Neuron (in vitro differentiated cells): Measurements from ENCODE around the gene KLHL25.
"Not testable (repeated sequence)": the region's sequence is repeated elsewhere in the genome, so short reads cannot be mapped to it uniquely, and the experiment has no call there.

Experiments
- H2AFZ ChIP-seq: one replicate; pipeline ENCODE4 v1.6.1; 2013; ENCODE audit warnings: low read depth, mild to moderate bottlenecking, inconsistent platforms, low read length, moderate library complexity
- H3K27me3 ChIP-seq: one replicate; pipeline ENCODE4 v1.6.1; 2013; ENCODE audit warnings: low read length; ENCODE audit not compliant: insufficient read depth
- H3K36me3 ChIP-seq: one replicate; pipeline ENCODE4 v1.6.1; 2013; ENCODE audit warnings: low read length; ENCODE audit not compliant: insufficient read depth
- H3K4me1 ChIP-seq: one replicate; pipeline ENCODE4 v1.6.1; 2013; ENCODE audit warnings: low read length; ENCODE audit not compliant: insufficient read depth
- H3K4me3 ChIP-seq: 2 replicates; pipeline ENCODE4 v1.5.1; 2013; ENCODE audit warnings: mild to moderate bottlenecking, low read length, moderate library complexity
- H3K9me3 ChIP-seq: one replicate; pipeline ENCODE4 v1.6.1; 2013; ENCODE audit warnings: low read length

Gene KLHL25

DNA sequence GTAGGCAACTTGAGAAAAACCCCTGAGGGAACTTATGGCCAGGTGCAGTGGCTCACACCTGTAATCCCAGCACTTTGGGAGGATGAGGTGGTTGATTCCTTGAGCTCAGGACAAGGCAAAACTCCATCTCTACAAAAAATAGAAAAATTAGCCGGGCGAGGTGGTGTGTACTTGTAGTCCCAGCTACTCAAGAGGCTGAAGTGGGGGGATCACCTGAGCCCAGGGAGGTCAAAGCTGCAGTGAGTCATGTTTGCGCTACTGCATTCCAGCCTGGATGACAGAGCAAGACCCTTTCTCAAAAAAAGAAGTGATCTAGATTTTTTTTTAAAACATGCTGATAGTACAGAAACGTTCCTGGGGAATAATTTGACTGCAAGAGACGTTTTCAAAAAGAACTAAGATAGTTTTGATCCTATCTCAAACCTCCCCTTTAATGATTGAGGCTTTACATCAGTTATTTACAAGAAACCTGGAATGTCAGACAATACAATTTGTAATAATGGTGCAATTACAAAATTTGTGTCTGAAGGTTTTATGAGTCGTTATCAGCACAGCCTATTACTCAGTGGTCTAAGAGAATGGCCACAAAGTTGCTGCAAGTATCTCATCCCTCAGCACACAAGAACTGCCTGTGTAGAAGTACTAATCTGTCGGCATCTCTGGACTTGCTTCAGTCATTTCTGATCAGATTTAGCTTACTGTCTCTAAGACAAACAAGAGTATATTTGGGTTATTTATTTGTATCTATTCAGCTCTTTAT, 32.2 kb upstream of the KLHL25 start:
- H3K9me3 ChIP-seq = no peaks in the 10 kb centered on the region
- H2AFZ ChIP-seq = no peak overlapping the region
- no peak overlapping the region for H3K4me3 ChIP-seq
- H3K4me1 ChIP-seq = peaks cover 12% of the 10 kb centered on the region
- H3K27me3 ChIP-seq = no peaks in the 10 kb centered on the region
- no peaks in the 10 kb centered on the region for H3K36me3 ChIP-seq

DNA sequence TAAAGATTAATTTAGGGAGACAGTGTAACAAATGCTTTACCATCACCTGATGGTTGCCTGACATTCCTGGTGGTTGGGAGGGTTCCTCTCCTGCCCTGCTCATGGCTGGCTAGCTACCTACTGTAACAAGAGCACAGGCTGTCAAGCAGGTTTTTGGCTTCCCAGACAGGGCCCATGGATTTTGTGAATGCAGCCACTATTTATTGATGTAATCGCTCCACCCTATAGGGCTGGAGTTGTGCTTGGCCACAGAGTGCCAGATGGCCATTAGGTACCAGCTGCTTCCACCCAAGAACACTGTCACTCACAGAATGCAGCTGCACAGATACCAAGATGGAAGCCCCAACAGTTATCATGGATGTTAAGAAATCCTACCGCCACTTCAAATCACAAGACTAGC, 31.0 kb upstream of the KLHL25 start:
- Histone ChIP-seq H2AFZ (no peak overlapping the region), H3K27me3 (no peaks in the 10 kb centered on the region), H3K36me3 (no peaks in the 10 kb centered on the region), H3K4me3 (no peak overlapping the region), H3K4me1 (peaks cover 9% of the 10 kb centered on the region), H3K9me3 (no peaks in the 10 kb centered on the region)

DNA sequence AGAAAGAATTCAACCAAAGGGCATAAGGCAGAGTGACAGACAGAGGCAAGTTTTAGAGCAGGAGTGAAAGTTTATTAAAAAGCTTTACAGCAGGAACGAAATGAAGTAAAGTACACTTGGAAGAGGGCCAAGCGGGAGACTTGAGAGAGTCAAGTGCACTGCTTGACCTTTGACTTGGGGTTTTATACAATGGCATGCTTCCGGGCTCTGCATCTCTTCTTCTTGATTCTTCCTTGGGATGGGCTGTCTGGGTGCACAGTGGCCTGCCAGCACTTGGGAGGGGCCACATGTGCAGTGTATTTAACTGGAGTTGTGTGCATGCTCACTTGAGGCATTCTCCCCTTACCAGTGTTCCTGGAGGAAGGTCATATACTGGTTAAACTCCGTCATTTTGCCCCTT, 30.4 kb upstream of the KLHL25 start:
- H3K9me3 ChIP-seq = no peaks in the 10 kb centered on the region
- H3K4me3 ChIP-seq = no peak overlapping the region
- peaks cover 9% of the 10 kb centered on the region for H3K4me1 ChIP-seq
- H2AFZ ChIP-seq = no peak overlapping the region
- no peaks in the 10 kb centered on the region for H3K27me3 ChIP-seq
- no peaks in the 10 kb centered on the region for H3K36me3 ChIP-seq

DNA sequence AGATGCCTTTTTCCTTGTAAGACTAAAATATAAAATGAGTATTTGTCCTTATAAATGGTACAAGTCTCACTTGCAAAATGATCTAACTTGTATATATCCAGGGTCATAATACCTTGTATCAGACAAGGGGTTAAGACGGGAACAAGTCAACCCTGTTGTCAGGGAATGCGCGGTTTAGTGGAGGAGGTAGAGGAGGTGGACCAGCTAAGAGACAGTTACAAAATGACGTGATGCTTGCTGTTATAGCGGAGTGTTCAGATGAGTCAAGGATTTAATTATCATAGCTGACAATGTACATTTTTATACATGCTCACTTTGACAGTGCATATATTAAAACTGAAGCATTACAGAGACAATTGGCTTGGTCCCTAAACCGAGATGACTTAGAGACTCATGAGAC, 26.8 kb upstream of the KLHL25 start:
- Histone ChIP-seq H3K4me1 (peaks cover 2% of the 10 kb centered on the region), H3K4me3 (no peak overlapping the region), H3K27me3 (no peaks in the 10 kb centered on the region), H2AFZ (no peak overlapping the region), H3K9me3 (no peaks in the 10 kb centered on the region), H3K36me3 (no peaks in the 10 kb centered on the region)

DNA sequence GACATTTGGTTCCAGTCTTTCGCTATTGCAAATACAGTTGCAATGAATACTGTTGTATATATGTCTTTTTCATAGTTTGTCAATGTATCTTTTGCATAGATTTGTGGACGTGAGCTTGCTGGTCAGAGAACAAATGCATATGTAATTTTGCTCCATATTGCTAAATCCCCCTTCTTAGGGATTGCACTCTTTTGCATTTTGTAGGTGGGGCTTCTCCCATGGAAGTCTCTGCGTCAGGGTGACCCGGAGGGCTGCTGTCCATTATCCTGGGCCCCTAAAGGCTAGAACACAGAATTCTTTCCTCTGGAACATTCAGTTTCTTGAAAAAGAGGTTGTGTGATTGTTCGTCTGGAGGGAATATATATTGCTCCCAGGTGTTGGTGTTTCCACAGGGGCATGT, 25.2 kb upstream of the KLHL25 start:
- Histone ChIP-seq H2AFZ (no peak overlapping the region), H3K36me3 (no peaks in the 10 kb centered on the region), H3K27me3 (no peaks in the 10 kb centered on the region), H3K4me1 (peaks cover 2% of the 10 kb centered on the region), H3K9me3 (no peaks in the 10 kb centered on the region), H3K4me3 (no peak overlapping the region)

DNA sequence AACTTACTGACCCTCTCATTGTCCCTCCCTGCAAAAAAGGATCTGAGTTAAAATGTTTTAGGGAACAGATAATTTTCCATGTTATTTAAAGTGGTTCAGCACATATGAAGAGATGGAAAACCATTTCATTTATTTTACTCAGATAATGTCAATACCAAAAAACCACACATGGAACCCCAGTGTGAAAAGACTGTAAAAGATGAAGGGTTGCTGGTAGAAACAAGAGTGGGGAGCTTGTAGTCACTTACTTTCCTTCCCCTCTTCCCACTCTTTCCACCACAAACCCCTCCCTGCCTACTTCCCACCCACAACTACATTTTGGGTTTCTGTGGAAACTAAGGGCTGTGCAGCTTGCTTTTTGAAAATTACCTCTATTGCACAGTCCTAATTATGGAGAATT, 18.5 kb upstream of the KLHL25 start:
- Histone ChIP-seq H3K27me3 (no peaks in the 10 kb centered on the region), H3K4me3 (no peak overlapping the region), H2AFZ (no peak overlapping the region), H3K9me3 (no peaks in the 10 kb centered on the region), H3K4me1 (no peaks in the 10 kb centered on the region), H3K36me3 (no peaks in the 10 kb centered on the region)

DNA sequence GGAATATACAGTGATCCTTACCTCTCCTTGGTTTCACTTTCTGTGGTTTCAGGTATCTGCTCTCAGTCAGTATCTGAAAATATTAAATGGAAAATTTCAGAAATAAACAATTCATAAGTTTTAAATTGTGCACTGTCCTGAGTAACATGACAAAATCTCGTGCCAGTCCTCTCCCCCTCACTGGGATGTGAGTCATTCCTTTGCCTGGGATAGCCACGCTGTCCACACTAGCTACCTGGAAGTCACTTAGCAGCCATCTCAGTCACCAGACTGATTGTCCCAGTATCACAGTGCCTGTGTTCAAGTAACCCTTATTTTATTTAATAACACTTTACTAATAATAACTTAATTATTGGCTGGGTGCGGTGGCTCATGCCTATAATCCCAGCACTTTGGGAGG, 15.3 kb upstream of the KLHL25 start:
- H3K9me3 ChIP-seq = peaks cover 2% of the 10 kb centered on the region
- no peaks in the 10 kb centered on the region for H3K4me1 ChIP-seq
- no peak overlapping the region for H2AFZ ChIP-seq
- no peaks in the 10 kb centered on the region for H3K36me3 ChIP-seq
- no peaks in the 10 kb centered on the region for H3K27me3 ChIP-seq
- no peak overlapping the region for H3K4me3 ChIP-seq

DNA sequence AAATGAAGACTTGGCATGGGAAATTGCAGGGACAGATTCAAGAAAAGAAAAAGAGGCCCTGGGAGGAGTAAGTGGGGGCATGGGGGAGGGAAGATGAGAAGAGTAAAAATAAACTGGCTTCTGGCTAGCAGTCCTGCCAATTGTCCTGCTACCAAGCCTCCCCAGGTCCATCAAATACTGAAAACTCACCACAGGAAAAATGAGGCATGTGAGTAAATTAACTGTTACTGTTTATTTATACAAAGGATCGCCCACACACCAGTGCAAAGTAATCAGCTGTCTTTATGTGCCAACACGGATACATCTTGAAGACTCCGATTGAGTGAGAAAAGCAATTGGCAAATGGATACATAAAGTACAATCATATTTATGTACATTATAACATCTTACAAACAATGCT, 10.7 kb upstream of the KLHL25 start:
- Histone ChIP-seq H3K9me3 (peaks cover 2% of the 10 kb centered on the region), H2AFZ (no peak overlapping the region), H3K4me1 (no peaks in the 10 kb centered on the region), H3K4me3 (no peak overlapping the region), H3K36me3 (no peaks in the 10 kb centered on the region), H3K27me3 (no peaks in the 10 kb centered on the region)

DNA sequence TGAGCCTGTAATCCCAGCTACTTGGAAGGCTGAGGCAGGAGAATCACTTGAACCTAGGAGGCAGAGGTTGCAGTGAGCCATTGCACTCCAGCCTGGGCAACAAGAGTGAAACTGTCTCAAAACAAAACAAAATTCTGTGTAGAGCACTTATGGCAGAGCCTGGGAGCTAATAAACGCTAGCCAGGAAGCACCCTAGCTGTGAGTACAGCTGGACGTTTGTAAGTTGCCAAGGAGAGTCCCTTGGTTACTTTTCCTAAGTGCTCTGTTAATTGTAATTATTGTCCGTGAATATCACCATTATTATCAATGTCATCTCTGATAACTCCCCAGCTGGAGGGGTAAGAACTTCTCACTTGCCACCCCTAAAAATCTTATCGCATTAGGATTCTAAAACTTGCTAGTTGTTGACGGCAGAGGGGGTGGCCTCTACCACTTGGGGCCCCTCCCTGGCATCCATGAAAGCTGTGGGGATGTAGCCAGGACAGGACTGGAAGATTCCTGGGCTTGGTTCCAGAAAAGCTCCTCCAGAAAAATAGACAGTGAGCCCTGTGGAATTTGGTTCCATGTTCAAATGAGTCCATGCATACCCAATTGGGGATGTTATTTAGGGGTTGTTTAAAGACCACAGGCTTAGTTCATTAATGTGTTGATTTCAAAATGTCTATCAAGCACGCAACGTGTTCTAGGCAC, 9.9 kb upstream of the KLHL25 start:
- no peaks in the 10 kb centered on the region for H3K4me1 ChIP-seq
- H3K27me3 ChIP-seq = no peaks in the 10 kb centered on the region
- no peaks in the 10 kb centered on the region for H3K36me3 ChIP-seq
- H3K9me3 ChIP-seq = peaks cover 2% of the 10 kb centered on the region
- H2AFZ ChIP-seq = no peak overlapping the region
- no peak overlapping the region for H3K4me3 ChIP-seq

DNA sequence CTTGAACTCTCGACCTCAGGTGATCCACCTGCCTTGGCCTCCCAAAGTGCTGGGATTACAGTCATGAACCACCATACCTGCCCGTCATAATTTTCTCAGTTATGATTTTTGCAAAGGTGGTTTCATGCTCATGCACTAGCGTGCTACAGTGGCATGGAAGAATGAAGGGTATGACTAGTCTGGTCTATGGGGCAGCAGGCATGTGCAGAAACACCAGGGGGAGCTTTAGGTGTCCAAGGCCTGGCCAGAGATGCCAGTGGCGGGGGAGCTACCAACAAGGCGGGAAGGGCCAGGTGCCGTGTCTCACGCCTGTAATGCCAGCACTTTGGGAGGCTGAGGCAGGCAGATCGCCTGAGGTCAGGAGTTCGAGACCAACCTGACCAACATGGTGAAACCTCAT, 7.9 kb upstream of the KLHL25 start:
- not testable (repeated sequence) for H2AFZ ChIP-seq, H3K4me3 ChIP-seq, H3K27me3 ChIP-seq, H3K36me3 ChIP-seq, H3K9me3 ChIP-seq, H3K4me1 ChIP-seq

DNA sequence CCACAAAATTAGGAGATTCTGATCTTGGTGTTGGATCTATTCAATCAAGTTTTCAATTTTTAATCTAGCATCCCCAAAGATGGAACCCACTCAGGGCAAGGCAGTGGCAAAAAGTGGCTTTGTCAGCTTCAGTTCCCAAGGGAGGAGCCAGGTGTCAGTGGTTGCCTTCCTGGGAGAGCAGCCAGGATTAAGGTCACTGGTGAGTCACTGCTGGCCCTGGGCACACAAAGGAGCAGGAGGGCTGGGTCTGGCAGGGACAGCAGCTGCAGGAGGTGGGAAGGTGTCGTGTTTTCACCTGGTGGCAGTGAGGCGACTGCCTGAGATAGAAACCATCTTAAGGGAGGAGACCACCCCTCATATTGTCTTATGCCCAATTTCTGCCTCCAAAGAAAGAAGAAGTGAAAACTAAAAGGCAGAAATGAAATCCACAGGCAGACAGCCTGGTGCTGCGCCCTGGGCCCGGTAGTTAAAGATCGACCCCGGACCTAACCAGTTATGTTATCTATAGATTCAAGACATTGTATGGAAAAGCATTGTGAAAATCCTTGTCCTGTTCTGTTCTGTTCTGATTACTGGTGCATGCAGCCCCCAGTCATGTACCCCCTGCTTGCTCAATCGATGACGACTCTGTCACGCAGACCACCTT, 5.9 kb upstream of the KLHL25 start:
- H3K4me1 ChIP-seq = no peaks in the 10 kb centered on the region
- H3K4me3 ChIP-seq = no peak overlapping the region
- H3K9me3 ChIP-seq = no peaks in the 10 kb centered on the region
- no peaks in the 10 kb centered on the region for H3K36me3 ChIP-seq
- no peak overlapping the region for H2AFZ ChIP-seq
- no peaks in the 10 kb centered on the region for H3K27me3 ChIP-seq

DNA sequence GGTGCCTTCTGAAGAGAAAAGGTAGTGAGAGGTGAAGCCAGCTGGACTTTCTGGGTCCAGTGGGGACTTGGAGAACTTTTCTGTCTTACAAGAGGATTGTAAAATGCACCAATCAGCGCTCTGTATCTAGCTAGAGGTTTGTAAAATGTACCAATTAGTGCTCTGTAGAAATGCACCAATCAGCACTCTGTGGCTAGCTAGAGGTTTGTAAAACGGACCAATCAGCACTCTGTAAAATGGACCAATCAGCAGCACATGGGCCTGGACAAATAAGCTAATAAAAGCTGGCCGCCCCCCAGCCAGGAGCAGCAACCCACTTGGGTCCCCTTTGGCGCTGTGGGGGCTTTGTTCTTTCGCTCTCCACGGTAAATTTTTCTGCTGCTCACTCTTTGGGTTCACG, 1.6 kb upstream of the KLHL25 start:
- H3K9me3 ChIP-seq, H3K4me3 ChIP-seq, H3K36me3 ChIP-seq, H2AFZ ChIP-seq, H3K27me3 ChIP-seq: not testable (repeated sequence)
- H3K4me1 ChIP-seq = peaks cover 22% of the 10 kb centered on the region

DNA sequence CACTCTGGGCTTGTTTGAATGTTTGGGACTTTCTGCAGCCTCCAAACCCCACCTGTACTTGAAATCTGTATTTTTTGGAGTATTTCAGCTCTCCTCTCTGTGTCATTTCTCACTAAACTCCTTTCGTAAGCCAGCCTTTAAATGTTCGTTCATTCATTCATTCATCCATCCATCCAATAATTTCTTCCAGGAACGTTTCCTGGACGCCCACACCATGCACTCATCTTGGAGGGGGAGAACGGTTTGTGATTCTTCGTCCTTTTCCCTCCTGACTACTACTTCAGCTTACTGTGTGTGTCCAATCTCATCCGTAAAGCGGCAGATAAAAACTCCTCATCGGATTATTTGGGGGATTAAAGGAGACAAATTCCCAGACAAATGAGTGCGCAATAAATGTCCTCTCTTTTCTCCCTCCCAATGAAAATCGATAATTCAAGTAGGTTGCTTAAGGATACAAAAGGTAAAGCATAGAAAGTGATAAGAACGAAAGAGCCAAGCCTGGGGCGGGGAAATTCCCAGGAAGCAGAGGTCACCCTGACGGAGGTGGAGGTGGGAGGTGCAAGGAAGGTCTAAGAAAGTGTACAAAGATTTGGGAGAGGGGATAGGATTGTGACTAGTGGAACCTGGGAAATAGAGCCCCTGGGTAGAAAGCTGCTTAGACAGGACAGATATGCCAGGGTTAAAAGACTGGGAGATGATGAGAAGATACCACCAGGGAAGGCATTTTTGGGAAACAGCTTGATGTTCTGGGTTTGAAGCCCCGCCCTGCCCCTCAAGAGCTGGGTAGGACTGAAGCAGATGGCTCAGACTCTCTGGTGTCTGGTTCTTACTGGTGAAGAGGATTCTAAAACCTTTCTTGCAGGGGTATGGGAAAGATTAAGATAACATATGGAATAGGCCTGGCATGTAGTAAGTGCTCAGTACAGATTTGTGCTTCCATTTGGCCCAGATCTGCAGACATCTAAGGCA, 896 bp upstream of the KLHL25 start:
- Histone ChIP-seq H3K4me1 (peaks cover 22% of the 10 kb centered on the region), H3K36me3 (no peaks in the 10 kb centered on the region), H3K4me3 (peak overlapping the region; percentile 34), H3K27me3 (no peaks in the 10 kb centered on the region), H3K9me3 (no peaks in the 10 kb centered on the region), H2AFZ (peak overlapping the region; percentile 29)
